Spinal cord (tissue), 10 donors: ENCODE results near the gene CDH2. TPM values are rescaled to one million over a fixed set of nuclear protein-coding genes. Genes with fewer than 3 reads are reported as not detected.

Experiments used
- DNase-seq, 6 donors: peaks; one replicate each; pipeline versions ENCODE4 v3.0.0 to v3.0.0-alpha.2; 2013 to 2015; ENCODE audit warnings: low spot score in 6 of 6, low read depth in 4 of 6
- H3K27ac ChIP-seq: one replicate; pipeline ENCODE4 v1.5.1; 2013; ENCODE audit warnings: low read depth, low read length, control low read depth
- H3K27me3 ChIP-seq: one replicate; pipeline ENCODE4 v1.6.1; 2013; ENCODE audit warnings: low read length; ENCODE audit not compliant: control insufficient read depth, insufficient read depth
- H3K36me3 ChIP-seq: one replicate; pipeline ENCODE4 v1.6.1; 2013; ENCODE audit warnings: low read length; ENCODE audit not compliant: control insufficient read depth, insufficient read depth
- H3K4me1 ChIP-seq: one replicate; pipeline ENCODE4 v1.6.1; 2013; ENCODE audit warnings: low read length; ENCODE audit not compliant: control insufficient read depth, insufficient read depth
- H3K4me3 ChIP-seq: one replicate; pipeline ENCODE4 v1.5.1; 2013; ENCODE audit warnings: low read depth, low read length, control low read depth
- H3K9me3 ChIP-seq: one replicate; pipeline ENCODE4 v1.6.1; 2013; ENCODE audit warnings: low read length; ENCODE audit not compliant: control insufficient read depth, insufficient read depth
- WGBS: methylation state at CpG from one replicate; pipeline ENCODE4 v1.1.5; 2013; ENCODE audit warnings: missing lambda C conversion rate; ENCODE audit not compliant: insufficient coverage; 5-methylcytosine and 5-hydroxymethylcytosine counted together
- long read RNA-seq, 4 donors: transcript quantifications; one replicate each; lab custom pipeline, GENCODE V29; 2026
- polyA plus RNA-seq, 2 donors: library from polyadenylated mRNA; unstranded; fragments of 120-200 nt; gene quantifications; one replicate each; pipeline ENCODE4 v1.2.1, GENCODE V29; 2013; ENCODE audit not compliant: insufficient read length in 2 of 2
- total RNA-seq, 2 donors: library from RNA; depleted of rRNA in 1 of 2; stranded (reverse); fragments of 120-200 nt in 1 of 2; fragments of >200 nt in 1 of 2; gene quantifications; one replicate each; pipeline versions ENCODE4 v1.2.3 to v1.2.4, GENCODE V29; 2013 to 2014
- donor health status: healthy.

CDH2 gene
- total RNA-seq = 100 to 1,000 TPM in 1 of 2 donors, 10 to 100 TPM in 1; 58.9 to 110 TPM
- 100 to 1,000 TPM; 104 to 142 TPM for polyA plus RNA-seq
- long read RNA-seq, donor 1, full-length matches to known transcripts = 13 of 18 reads
- long read RNA-seq, donor 1, partial matches to known transcripts = 5 of 18 reads
- long read RNA-seq, donor 1, other reads (novel, unspliced or antisense) = 0 of 18 reads
- long read RNA-seq, donor 2, full-length matches to known transcripts = 2 of 8 reads
- long read RNA-seq, donor 2, partial matches to known transcripts = 6 of 8 reads
- long read RNA-seq, donor 2, other reads (novel, unspliced or antisense) = 0 of 8 reads
- long read RNA-seq, donor 3, full-length matches to known transcripts = 5 of 23 reads
- long read RNA-seq, donor 3, partial matches to known transcripts = 18 of 23 reads
- long read RNA-seq, donor 3, other reads (novel, unspliced or antisense) = 0 of 23 reads
- long read RNA-seq, donor 4 = 0 reads

DNA sequence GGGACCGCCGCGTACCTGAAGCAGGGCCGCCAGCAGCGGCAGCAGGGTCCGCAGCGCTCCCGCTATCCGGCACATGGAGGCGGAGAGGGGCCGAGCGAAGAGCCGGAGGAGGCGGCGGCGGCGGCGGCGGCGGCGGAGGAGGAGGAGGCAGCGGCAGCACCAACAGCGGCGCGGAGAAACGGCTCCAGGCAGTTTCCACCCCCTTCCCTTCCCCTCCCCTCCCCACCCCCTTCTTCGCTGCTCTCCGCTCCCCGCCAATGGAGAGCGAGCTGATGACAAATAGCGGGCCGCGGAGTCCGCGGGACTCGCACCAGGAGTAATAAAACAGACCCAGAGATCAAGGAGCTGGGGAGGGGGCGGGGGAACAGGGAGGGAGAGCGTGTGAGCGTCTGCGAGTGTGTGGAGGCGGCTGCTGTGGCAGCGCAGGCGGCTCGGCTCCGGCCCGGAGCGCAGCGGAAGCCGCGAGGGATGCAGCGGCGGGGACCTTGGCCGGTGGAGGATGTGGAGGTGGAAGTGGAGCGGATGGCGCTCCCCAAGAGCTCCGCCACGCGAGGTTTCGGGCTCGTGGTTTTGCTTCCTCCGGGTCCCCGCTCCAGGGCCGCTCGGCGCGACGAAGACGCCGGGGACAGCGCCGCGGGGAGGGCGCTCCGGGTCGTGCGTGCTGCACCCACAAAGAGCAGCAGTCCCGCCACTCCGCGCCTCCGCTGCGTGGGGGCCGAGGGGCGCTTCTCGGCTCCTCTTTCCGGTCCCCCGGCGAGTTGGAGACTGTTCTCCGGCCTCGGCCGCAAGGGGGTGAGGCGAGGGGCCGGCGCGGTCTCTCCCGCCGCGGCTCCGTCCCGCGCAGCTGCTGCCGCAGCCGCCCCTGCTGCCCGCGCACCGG is at the start of gene CDH2:
CDH2 (minus strand) TSS at position 183 of the 880 bp plus-strand sequence; CDS start at position 75, 108 bp downstream.
- Histone ChIP-seq H3K36me3 (no peaks in the 10 kb centered on the region), H3K27ac (peak within 1 kb of the TSS; percentile 92), H3K9me3 (no peaks in the 10 kb centered on the region), H3K4me1 (peaks cover 3% of the 10 kb centered on the region), H3K27me3 (no peaks in the 10 kb centered on the region), H3K4me3 (peak within 1 kb of the TSS; percentile 80)
- WGBS = 0% methylated on average over 85 of the region's 105 CpGs
- peak; percentile 74 to 98 (median 86) for DNase-seq

- no CpG with 5 or more reads among the region's 3 CpGs for WGBS
- no peaks in the 10 kb centered on the region for H3K9me3 ChIP-seq
- no peaks in the 10 kb centered on the region for H3K36me3 ChIP-seq
- no peak for DNase-seq
- no peaks in the 10 kb centered on the region for H3K4me1 ChIP-seq
- H3K27ac ChIP-seq = no peak overlapping the region
- no peaks in the 10 kb centered on the region for H3K27me3 ChIP-seq
- no peak overlapping the region for H3K4me3 ChIP-seq
Measured at GRCh38 chr18:28212060-28212459, 35.1 kb upstream of the CDH2 start.

GRCh38 chr18:28208712-28209265 is 31.9 kb upstream of the CDH2 start:
- DNase-seq = no peak

DNA sequence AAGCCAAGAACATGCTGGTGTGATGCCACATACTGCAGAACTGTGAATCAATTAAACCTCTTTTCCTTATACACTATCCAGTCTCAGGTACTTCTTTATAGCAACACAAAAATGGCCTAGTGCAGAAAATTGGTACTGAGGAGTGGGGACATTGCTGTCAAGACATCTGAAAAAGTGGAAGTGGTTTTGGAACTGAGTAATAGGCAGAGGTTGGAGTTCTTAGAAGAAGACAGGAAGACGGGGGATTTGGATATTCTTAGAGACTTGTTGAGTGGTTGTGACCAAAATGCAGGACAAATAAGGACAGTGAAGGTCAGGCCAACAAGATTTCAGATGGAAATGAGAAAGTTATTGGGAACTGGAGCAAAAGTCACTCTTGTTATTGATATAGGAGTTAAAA is 31.3 kb upstream of the CDH2 start:
- Histone ChIP-seq H3K27ac (no peak overlapping the region), H3K9me3 (no peaks in the 10 kb centered on the region), H3K4me3 (no peak overlapping the region), H3K4me1 (no peaks in the 10 kb centered on the region), H3K36me3 (no peaks in the 10 kb centered on the region), H3K27me3 (no peaks in the 10 kb centered on the region)
- DNase-seq = no peak
- 84% methylated on average over 1 of the region's 1 CpG for WGBS

More at GRCh38 chr18:28208712-28209265, 31.9 kb upstream of the CDH2 start:
- Histone ChIP-seq H3K36me3 (no peaks in the 10 kb centered on the region), H3K27me3 (no peaks in the 10 kb centered on the region), H3K9me3 (no peaks in the 10 kb centered on the region), H3K4me1 (no peaks in the 10 kb centered on the region), H3K27ac (no peak overlapping the region), H3K4me3 (no peak overlapping the region)
- 73% methylated on average over 6 of the region's 11 CpGs for WGBS

DNA sequence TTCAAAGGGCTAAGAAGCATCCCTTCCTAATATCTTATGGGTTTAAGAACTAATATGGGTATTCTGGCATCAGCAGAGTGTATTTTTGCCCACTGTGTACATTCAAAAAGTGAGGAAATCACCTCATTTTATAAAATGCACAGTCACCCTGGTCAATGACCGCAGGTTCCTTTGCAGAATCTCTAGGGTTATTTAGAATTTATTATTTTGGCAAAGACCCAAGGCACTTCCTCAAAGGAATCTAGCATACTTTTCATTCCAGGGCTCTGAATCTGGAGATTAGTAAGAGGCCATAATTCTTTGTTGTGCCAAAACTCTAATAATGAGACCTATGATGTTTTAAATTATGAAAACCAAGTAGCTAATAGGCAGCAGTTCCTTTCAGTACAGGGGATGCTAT is 27.2 kb upstream of the CDH2 start:
- Histone ChIP-seq H3K27me3 (no peaks in the 10 kb centered on the region), H3K9me3 (no peaks in the 10 kb centered on the region), H3K27ac (no peak overlapping the region), H3K4me3 (no peak overlapping the region), H3K4me1 (no peaks in the 10 kb centered on the region), H3K36me3 (no peaks in the 10 kb centered on the region)
- no peak for DNase-seq
- WGBS = no CpG with 5 or more reads among the region's 1 CpG

- Histone ChIP-seq H3K36me3 (no peaks in the 10 kb centered on the region), H3K27me3 (no peaks in the 10 kb centered on the region), H3K27ac (no peak overlapping the region), H3K9me3 (no peaks in the 10 kb centered on the region), H3K4me3 (no peak overlapping the region), H3K4me1 (no peaks in the 10 kb centered on the region)
- WGBS = 100% methylated on average over 1 of the region's 4 CpGs
- no peak for DNase-seq
Measured at GRCh38 chr18:28201056-28201455, 24.1 kb upstream of the CDH2 start.

DNA sequence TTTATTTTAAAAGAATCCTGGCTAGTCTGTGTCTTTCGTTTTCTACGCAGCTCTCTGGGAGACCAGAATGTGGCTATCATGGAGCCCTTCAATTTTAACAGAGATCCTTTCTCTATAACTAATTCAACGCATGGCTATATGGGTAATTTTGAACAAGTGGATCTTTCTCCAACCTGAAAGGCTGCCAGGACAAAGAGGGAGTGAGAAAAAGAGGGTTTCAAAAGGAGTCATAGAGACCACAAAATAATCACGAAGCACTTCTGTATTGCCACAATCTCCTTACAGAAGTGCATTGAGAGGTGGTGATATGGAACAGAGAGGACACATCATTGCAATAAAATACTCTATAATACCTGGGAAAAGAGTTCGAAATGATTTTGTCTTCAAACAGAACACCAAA is 21.7 kb upstream of the CDH2 start:
- DNase-seq = peak in 3 of 6 donors; percentile 36 to 75 (median 71)
- no peak overlapping the region for H3K4me3 ChIP-seq

GRCh38 chr18:28193177-28193778 is 16.3 kb upstream of the CDH2 start:
- Histone ChIP-seq H3K27me3 (no peaks in the 10 kb centered on the region), H3K36me3 (no peaks in the 10 kb centered on the region), H3K9me3 (peaks cover 3% of the 10 kb centered on the region), H3K4me3 (no peak overlapping the region), H3K4me1 (no peaks in the 10 kb centered on the region), H3K27ac (no peak overlapping the region)
- WGBS = 67% methylated on average over 1 of the region's 6 CpGs
- no peak for DNase-seq

More for the DNA sequence above, 21.7 kb upstream of the CDH2 start:
- Histone ChIP-seq H3K9me3 (no peaks in the 10 kb centered on the region), H3K36me3 (no peaks in the 10 kb centered on the region), H3K27me3 (no peaks in the 10 kb centered on the region), H3K27ac (no peak overlapping the region), H3K4me1 (no peaks in the 10 kb centered on the region)
- no CpG with 5 or more reads among the region's 5 CpGs for WGBS
